Measurements from ENCODE around the gene CFAP54. TPM values are rescaled to one million over a fixed set of nuclear protein-coding genes. Genes with fewer than 3 reads are reported as not detected.
"Not testable (repeated sequence)": the region's sequence is repeated elsewhere in the genome, so short reads cannot be mapped to it uniquely, and the experiment has no call there.

CFAP54 gene
- total and polyA plus RNA-seq, 2 donors from 2014 or later, result 0.13 to 6.6 TPM

- DNase-seq, result no peak
- H3K27me3 ChIP-seq (ENCODE audit: control insufficient read depth, insufficient read depth, low read length), result no peaks in the 10 kb centered on the region
- no peak overlapping the region for H3K27ac ChIP-seq (ENCODE audit: low read depth in 2 of 2, low read length in 2 of 2)
- TF ChIP-seq, protein P1, sequence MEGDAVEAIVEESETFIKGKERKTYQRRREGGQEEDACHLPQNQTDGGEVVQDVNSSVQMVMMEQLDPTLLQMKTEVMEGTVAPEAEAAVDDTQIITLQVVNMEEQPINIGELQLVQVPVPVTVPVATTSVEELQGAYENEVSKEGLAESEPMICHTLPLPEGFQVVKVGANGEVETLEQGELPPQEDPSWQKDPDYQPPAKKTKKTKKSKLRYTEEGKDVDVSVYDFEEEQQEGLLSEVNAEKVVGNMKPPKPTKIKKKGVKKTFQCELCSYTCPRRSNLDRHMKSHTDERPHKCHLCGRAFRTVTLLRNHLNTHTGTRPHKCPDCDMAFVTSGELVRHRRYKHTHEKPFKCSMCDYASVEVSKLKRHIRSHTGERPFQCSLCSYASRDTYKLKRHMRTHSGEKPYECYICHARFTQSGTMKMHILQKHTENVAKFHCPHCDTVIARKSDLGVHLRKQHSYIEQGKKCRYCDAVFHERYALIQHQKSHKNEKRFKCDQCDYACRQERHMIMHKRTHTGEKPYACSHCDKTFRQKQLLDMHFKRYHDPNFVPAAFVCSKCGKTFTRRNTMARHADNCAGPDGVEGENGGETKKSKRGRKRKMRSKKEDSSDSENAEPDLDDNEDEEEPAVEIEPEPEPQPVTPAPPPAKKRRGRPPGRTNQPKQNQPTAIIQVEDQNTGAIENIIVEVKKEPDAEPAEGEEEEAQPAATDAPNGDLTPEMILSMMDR (IDR thresholded peaks at IDR 0.05; ENCODE audit: borderline replicate concordance, extremely low read depth, insufficient read depth), result no peak
- H3K9ac ChIP-seq (ENCODE audit: low read length in 3 of 3), result no peak overlapping the region
- no peak overlapping the region for H3K4me3 ChIP-seq (ENCODE audit: low read length in 3 of 3)
- H3K9me3 ChIP-seq (ENCODE audit: control insufficient read depth in 2 of 3, insufficient read depth in 1 of 3, low read length in 3 of 3), result no peaks in the 10 kb centered on the region
- intact Hi-C loops (cut with DNase I), result no loop called here
- no peaks in the 10 kb centered on the region for H3K36me3 ChIP-seq (ENCODE audit: control insufficient read depth in 2 of 3, insufficient read depth in 3 of 3, low read length in 3 of 3)
- no peaks in the 10 kb centered on the region for H3K4me1 ChIP-seq (ENCODE audit: control insufficient read depth in 2 of 3, insufficient read depth in 2 of 3, low read depth in 1 of 3, low read length in 3 of 3)
- no peak for FAIRE-seq
These were observed 98.3 kb downstream of the CFAP54 start for GRCh38 chr12:96587691-96588090.

- TF ChIP-seq, protein P1 (IDR thresholded peaks at IDR 0.05; ENCODE audit: borderline replicate concordance, extremely low read depth, insufficient read depth), result no peak
- FAIRE-seq, result no peak
- Histone ChIP-seq H3K9ac (ENCODE audit: low read length in 3 of 3) (no peak overlapping the region), H3K4me3 (ENCODE audit: low read length in 3 of 3) (no peak overlapping the region), H3K4me1 (ENCODE audit: control insufficient read depth in 2 of 3, insufficient read depth in 2 of 3, low read depth in 1 of 3, low read length in 3 of 3) (no peaks in the 10 kb centered on the region), H3K27me3 (ENCODE audit: control insufficient read depth, insufficient read depth, low read length) (no peaks in the 10 kb centered on the region), H3K36me3 (ENCODE audit: control insufficient read depth in 2 of 3, insufficient read depth in 3 of 3, low read length in 3 of 3) (no peaks in the 10 kb centered on the region), H3K27ac (ENCODE audit: low read depth in 2 of 2, low read length in 2 of 2) (no peak overlapping the region), H3K9me3 (ENCODE audit: control insufficient read depth in 2 of 3, insufficient read depth in 1 of 3, low read length in 3 of 3) (no peaks in the 10 kb centered on the region)
- no peak for DNase-seq
- intact Hi-C loops (cut with DNase I), result no loop called here
These were observed 101.6 kb downstream of the CFAP54 start for GRCh38 chr12:96590970-96591369.

- H3K9me3 ChIP-seq (ENCODE audit: control insufficient read depth in 2 of 3, insufficient read depth in 1 of 3, low read length in 3 of 3); H3K4me3 ChIP-seq (ENCODE audit: low read length in 3 of 3); intact Hi-C loops (cut with DNase I); H3K27me3 ChIP-seq (ENCODE audit: control insufficient read depth, insufficient read depth, low read length); H3K36me3 ChIP-seq (ENCODE audit: control insufficient read depth in 2 of 3, insufficient read depth in 3 of 3, low read length in 3 of 3); H3K4me1 ChIP-seq (ENCODE audit: control insufficient read depth in 2 of 3, insufficient read depth in 2 of 3, low read depth in 1 of 3, low read length in 3 of 3); H3K9ac ChIP-seq (ENCODE audit: low read length in 3 of 3); DNase-seq; H3K27ac ChIP-seq (ENCODE audit: low read depth in 2 of 2, low read length in 2 of 2); FAIRE-seq: not testable (repeated sequence)
These were observed 115.0 kb downstream of the CFAP54 start for GRCh38 chr12:96604374-96604773.

GRCh38 chr12:96605684-96606083, 116.3 kb downstream of the CFAP54 start:
- Histone ChIP-seq H3K36me3 (ENCODE audit: control insufficient read depth in 2 of 3, insufficient read depth in 3 of 3, low read length in 3 of 3) (no peaks in the 10 kb centered on the region), H3K4me3 (ENCODE audit: low read length in 3 of 3) (no peak overlapping the region), H3K27ac (ENCODE audit: low read depth in 2 of 2, low read length in 2 of 2) (no peak overlapping the region), H3K9ac (ENCODE audit: low read length in 3 of 3) (no peak overlapping the region), H3K27me3 (ENCODE audit: control insufficient read depth, insufficient read depth, low read length) (no peaks in the 10 kb centered on the region), H3K4me1 (ENCODE audit: control insufficient read depth in 2 of 3, insufficient read depth in 2 of 3, low read depth in 1 of 3, low read length in 3 of 3) (no peaks in the 10 kb centered on the region), H3K9me3 (ENCODE audit: control insufficient read depth in 2 of 3, insufficient read depth in 1 of 3, low read length in 3 of 3) (no peaks in the 10 kb centered on the region)
- intact Hi-C loops (cut with DNase I), result no loop called here
- DNase-seq (no peak), FAIRE-seq (no peak)
- TF ChIP-seq, protein P1 (IDR thresholded peaks at IDR 0.05; ENCODE audit: borderline replicate concordance, extremely low read depth, insufficient read depth), result no peak

All from kidney (tissue), 14 donors.